NCI-H2029 (cell line): ENCODE data around the gene ASTN1.

ENCODE experiments used
- DNase-seq: peaks from one replicate; lab custom pipeline; 2025; lab: John Stamatoyannopoulos, UW

Gene ASTN1

DNA sequence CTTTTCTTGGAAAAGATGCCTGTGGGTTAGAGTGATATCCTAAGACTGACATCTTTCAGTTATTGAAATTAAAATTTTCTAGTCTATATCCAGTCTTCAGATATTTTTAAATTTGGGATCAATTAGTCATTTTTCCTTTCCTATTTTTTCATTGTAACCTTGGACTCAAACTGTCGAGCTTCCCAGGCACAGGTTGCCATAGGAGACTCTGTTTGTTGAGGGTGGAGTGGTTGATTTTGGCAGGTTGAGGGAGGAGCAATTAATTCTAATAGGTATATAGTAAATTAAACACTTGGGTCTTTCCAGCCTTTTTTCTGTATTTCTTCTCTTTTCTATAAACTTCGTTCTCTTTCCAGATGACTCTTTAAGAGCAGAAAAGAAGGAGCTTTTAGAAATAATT is 326.8 kb downstream of the ASTN1 start:
- no peak for DNase-seq

DNA sequence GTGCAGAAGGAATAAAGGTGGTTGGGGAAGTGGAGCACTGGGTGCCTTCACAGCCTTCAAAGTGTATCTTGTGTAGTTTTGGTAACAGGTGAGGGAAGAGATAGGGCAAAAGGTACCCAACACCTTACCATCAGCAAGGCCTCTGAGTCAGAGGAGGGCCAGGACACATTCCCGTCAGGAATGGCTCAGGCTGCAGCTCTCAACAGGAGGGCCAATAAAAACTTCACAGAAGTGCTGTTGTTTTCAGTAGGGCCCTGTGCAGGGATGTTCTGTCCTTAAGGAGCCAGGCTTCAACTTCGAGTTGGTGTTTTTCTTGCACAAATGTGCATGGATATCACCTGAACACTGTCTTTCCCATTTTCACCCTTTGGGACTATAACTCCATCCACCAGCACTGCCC is 333.4 kb downstream of the ASTN1 start:
- no peak for DNase-seq

DNA sequence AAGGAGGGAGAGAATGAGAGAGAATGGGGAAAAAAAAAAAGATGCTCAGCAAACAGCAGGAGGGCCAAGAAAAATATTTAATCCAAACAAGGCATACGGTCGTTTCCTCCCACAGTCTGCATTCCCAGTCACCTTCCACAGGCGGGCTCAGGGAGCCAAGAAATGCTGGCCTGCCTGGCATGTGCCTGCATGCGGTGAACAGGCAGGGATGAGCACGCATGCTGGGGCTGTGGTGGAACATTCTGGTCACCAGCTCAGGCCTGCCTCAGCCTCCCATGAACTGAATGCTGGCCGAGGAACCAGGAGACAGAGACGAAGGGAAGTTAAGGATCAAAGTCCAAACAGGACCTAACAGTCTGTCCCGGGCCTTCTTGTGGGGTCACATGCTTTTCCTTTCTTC is 335.3 kb downstream of the ASTN1 start:
- DNase-seq = no peak

DNA sequence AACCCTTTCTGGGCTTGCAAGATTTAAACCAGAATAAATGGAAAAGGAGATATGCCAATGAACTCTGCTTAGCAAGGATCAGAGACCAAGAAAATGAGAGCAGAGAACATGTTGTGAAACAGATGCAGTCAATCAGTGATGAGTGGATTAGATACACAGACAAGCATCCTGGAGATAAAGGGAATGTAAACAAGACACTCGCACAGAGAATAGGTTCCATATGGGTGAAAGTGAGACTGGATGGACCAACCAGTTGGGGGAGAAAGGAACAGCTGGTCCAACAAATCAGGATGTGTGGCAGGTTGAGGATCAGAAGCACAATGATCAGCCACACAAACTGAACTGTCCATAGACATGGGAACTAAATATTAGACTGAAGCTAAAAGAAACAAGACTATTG is 338.2 kb downstream of the ASTN1 start:
- peak; percentile 5 for DNase-seq

DNA sequence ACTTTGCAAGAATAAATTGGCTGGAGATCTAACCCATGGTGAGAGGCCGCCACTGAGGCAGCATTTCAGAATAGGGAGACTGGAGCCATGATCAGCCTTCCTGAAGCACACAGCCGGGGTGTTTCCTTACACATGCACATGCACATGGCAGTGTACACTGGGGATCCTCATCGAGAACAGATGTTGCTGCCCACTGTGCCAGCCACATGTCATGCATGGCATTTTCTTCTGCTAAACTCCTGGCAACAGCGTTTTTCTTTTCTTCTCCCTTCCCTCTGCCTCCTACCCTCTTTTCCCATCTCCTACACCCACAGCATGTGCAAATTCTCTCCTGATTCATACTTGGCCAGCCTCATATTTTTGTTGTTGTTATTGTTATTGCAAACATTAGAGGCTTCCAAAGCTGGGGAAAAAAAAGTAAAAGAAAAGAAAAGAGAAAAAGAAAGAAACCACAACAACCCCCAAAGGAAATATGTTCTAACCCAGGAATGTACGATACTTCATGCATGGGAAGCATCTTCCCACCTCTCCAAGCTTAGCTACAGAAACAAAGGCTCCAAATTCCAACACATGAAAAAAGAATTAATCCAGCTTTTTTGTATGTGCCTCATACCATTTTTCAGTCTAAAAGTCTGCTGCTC is 344.0 kb downstream of the ASTN1 start:
- DNase-seq = no peak

DNA sequence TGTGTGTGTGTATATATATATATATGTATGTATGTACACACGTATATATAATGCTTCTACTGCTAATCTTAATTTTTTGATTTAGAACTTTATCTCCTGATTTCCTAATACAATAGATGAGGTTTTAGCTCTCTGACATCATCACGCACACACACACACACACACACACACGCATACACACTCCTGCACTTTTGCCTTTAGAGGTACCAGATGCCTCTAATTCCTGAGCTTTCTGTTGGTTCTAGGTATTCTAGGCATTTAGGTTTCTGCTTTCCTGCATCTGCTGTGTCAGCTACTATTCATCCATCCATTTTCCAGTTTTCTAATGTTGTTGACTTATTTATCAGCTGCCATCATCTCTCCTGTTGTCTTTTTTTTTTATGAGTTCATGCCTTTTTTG is 348.3 kb downstream of the ASTN1 start:
- DNase-seq = no peak

DNA sequence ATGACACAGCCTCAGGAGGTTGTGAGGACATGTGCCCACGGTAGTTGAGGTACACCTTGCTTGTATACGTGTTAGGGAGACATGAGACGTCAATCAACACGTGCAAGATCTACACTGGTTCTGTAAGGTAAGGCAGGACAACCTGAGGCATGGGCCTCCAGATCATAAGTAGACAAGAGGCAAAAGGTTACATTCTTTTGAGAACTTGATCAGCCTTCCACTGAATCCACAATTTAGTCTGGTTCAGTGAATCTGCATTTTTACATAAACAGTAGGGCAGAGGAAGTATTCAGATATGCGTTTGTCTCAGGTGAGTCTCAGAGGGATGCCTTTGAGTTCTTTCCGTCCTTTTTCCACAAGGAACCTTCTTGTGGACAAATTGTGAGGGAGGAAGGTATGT is 348.9 kb downstream of the ASTN1 start:
- DNase-seq = no peak

DNA sequence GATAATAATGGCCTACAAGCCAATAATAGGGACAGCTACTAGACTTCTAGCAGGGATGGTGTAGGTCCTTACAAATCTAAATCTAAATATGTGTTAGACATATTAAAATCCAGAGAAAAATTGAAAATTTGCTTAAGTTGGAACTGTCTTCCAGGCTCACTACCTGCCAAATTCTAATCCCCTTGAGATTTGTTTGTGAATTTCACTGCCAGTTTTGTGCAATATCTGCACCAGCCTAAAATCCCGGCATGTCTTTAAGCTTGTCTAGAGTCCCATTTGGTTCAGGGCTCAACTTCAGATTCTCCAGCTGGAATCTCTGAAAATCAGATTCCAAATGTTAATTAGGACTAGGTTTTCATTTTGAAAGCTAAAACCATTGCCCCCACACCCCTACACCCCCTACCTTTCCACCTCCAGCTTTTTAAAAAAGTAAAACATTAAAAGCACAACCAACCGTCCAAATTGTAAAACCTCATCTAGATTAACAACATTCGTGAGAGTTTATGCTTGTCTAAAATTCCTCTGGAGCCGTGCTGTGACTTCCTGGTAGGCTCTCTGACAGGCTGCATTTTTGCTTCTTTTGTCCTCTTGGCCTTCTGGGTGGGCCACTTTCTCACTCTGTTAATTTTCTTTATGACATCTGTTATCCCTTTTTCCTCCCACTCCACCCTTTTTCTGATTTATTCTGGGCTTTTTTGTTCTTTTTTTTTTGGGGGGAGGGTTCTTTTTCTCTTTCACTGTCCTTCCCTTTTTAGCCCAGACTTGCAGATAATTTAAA is 352.8 kb downstream of the ASTN1 start:
- DNase-seq = no peak

DNA sequence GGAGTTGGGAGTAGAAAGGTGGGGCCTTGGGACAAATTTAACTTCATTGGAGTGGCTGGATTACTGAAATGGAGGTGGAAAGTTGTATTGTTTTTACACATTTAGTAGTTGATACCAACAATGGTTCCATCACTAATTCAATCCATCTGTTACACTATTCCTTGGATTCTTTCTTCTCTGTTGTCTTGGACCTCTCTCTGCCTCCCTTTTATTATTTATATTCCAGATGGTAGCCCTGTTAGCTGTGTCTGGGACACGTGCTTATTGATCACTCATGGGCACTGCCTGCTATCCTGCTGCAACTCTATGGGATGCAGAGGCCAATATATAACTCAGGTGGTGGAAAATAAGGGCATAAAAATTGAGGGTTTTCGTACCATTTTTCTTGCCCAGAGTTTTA is 355.2 kb downstream of the ASTN1 start:
- no peak for DNase-seq
